ENCODE results near the gene PIK3AP1. TPM values are rescaled to one million over a fixed set of nuclear protein-coding genes. Genes with fewer than 3 reads are reported as not detected.

PIK3AP1 gene
- total and polyA plus RNA-seq, 2 of the 13 experiments (the other 11 are each of a cell fraction or from before 2014, with no cell fraction given), result 3.6 to 13.8 TPM

- TF ChIP-seq CTCF (CRISPR knock-in tag; IDR thresholded peaks at IDR 0.05), result peak; percentile 81
- no peak for TF ChIP-seq DPF2 (CRISPR knock-in tag; IDR thresholded peaks at IDR 0.05; ENCODE audit: borderline replicate concordance, low read depth)
- no peak for TF ChIP-seq ZEB1 (IDR thresholded peaks at IDR 0.05; ENCODE audit: insufficient replicate concordance, low read depth)
- TF ChIP-seq LCORL (IDR thresholded peaks at IDR 0.05), result no peak
- 0 out of 2 replicates have a peak, but pooled peaks have one; percentile 24 for TF ChIP-seq LCORL (CRISPR knock-in tag; IDR thresholded peaks at IDR 0.05)
- no peak for TF ChIP-seq ZFP62 (CRISPR knock-in tag; IDR thresholded peaks at IDR 0.05)
- no peak for TF ChIP-seq MTA1 (CRISPR knock-in tag; IDR thresholded peaks at IDR 0.05; ENCODE audit: borderline replicate concordance)
- no peak for TF ChIP-seq ZNF614 (CRISPR knock-in tag; IDR thresholded peaks at IDR 0.05; ENCODE audit: borderline replicate concordance)
- no peak for TF ChIP-seq ZNF850 (CRISPR knock-in tag; conservative IDR thresholded peaks at IDR 0.05)
- TF ChIP-seq HMGA1 (CRISPR knock-in tag; conservative IDR thresholded peaks at IDR 0.05), result no peak
- no peak for TF ChIP-seq CC2D1A (CRISPR knock-in tag; IDR thresholded peaks at IDR 0.05)
- TF ChIP-seq ZNF552 (CRISPR knock-in tag; IDR thresholded peaks at IDR 0.05; ENCODE audit: borderline replicate concordance), result no peak
- no peak for TF ChIP-seq FOXJ3 (CRISPR knock-in tag; IDR thresholded peaks at IDR 0.05; ENCODE audit: borderline replicate concordance)
These were observed 77.3 kb downstream of the PIK3AP1 start (continued) for GRCh38 chr10:96642973-96643372.

- no peak overlapping the region for H3K27ac ChIP-seq (ENCODE audit: extremely low read length, insufficient read depth, low read length)
- H3K9me3 ChIP-seq (ENCODE audit: low read length), result no peaks in the 10 kb centered on the region
- FAIRE-seq, result no peak
- H3K79me2 ChIP-seq (ENCODE audit: insufficient read depth, low read length), result no peaks in the 10 kb centered on the region
- no peak overlapping the region for H3K4me2 ChIP-seq (ENCODE audit: low read depth, low read length)
- BruUV-seq (replicated peaks), result no TSS peak
- WGBS (ENCODE audit: low lambda C conversion rate), result 29% methylated on average over 3 of the region's 3 CpGs
- TF ChIP-seq ZZZ3 (CRISPR knock-in tag; IDR thresholded peaks at IDR 0.05; ENCODE audit: borderline replicate concordance) (no peak), MYPOP (CRISPR knock-in tag; IDR thresholded peaks at IDR 0.05) (no peak), HDAC6 (IDR thresholded peaks at IDR 0.05; ENCODE audit: low read depth, low read length) (no peak)
- ChIA-PET CTCF (ENCODE audit: low intra/inter-chr PET ratio, low total read pairs) (interaction anchor here (1.5 to 3.9 kb wide), 3 partner anchors 77 to 188 kb away, joined by 4 to 26 read pairs (median 8); partner anchors contain the start of gene PIK3AP1), POLR2A (interaction anchor here (1.0 kb wide), 1 partner anchor 76 kb away, joined by 4 read pairs; no protein-coding TSS in a partner anchor)
- no peak for DNase-seq (ENCODE audit: low spot score)
- no peaks in the 10 kb centered on the region for H4K20me1 ChIP-seq (ENCODE audit: insufficient read depth, low read length)
- H3K4me3 ChIP-seq (replicated peaks in 1 of 3; ENCODE audit: insufficient read depth in 1 of 3, low read depth in 2 of 3, low read length in 3 of 3), result no peak overlapping the region
- no peak overlapping the region for H3K9ac ChIP-seq (ENCODE audit: insufficient read depth, low read depth, low read length)
- H3K27me3 ChIP-seq (ENCODE audit: control insufficient read depth in 1 of 2, insufficient read depth in 2 of 2, low read length in 2 of 2), result no peaks in the 10 kb centered on the region; a peak in 1 of 5 replicates
- peaks cover 27% of the 10 kb centered on the region for H3K4me1 ChIP-seq (ENCODE audit: insufficient read depth, low read length)
- H3K36me3 ChIP-seq (replicated peaks in 1 of 2; ENCODE audit: control insufficient read depth in 1 of 2, insufficient read depth in 2 of 2, low read length in 2 of 2), result peaks cover 0 to 4% of the 10 kb centered on the region in 2 experiments; a peak in 2 of 5 replicates
- no peak overlapping the region for H2AFZ ChIP-seq (ENCODE audit: low read length)
- intact Hi-C loops (cut with micrococcal nuclease; ENCODE audit: unreplicated experiment) (loop anchor here (5.0 kb wide), 2 partner anchors 100 to 190 kb away; partner anchors contain the start of gene LCOR), in situ Hi-C loops (cut with HindIII; ENCODE audit: extremely low pct_ligation_motif_present, low pct_unique_long_range_greater_than_20kb) (loop anchor here (5.0 kb wide), 2 partner anchors 75 to 100 kb away; no protein-coding TSS in a partner anchor)
- no peak for ATAC-seq
These were observed 77.8 kb downstream of the PIK3AP1 start for GRCh38 chr10:96642530-96642929.
